Vagina (tissue), 2 donors: Measurements from ENCODE around the gene RABGAP1L. TPM values are rescaled to one million over a fixed set of nuclear protein-coding genes. Genes with fewer than 3 reads are reported as not detected.
"Not testable (repeated sequence)": the region's sequence is repeated elsewhere in the genome, so short reads cannot be mapped to it uniquely, and the experiment has no call there.

Experiments
- DNase-seq, 2 donors: peaks; one replicate each; pipeline ENCODE4 v3.0.0-alpha.2; 2017; ENCODE audit errors: extremely low spot score in 2 of 2
- H3K27ac ChIP-seq: fragments of 200-600 bp; sonication (generic); one replicate; pipeline ENCODE4 v1.5.1; 2019
- H3K27me3 ChIP-seq: fragments of 200-600 bp; sonication (generic); one replicate; pipeline ENCODE4 v1.5.1; 2019
- H3K36me3 ChIP-seq, 2 donors: fragments of 200-600 bp; sonication (generic); one replicate each; pipeline ENCODE4 v1.5.1; 2017 to 2019
- H3K4me1 ChIP-seq: fragments of 200-600 bp; sonication (generic); one replicate; pipeline ENCODE4 v1.5.1; 2019
- H3K4me3 ChIP-seq, 2 donors: fragments of 200-600 bp; sonication (generic); 1 replicate in 1 of 2; 2 replicates in 1 of 2; pipeline ENCODE4 v1.5.1; 2016 to 2019
- H3K9me3 ChIP-seq: fragments of 200-600 bp; sonication (generic); one replicate; pipeline ENCODE4 v1.5.1; 2019
- CTCF ChIP-seq, 3 experiments: fragments of 450-650 bp in 2 of 3; fragments of 200-600 bp in 1 of 3; sonication (generic) in 1 of 3; IDR thresholded peaks; one replicate each; pipeline ENCODE4 v1.5.1; 2017 to 2019; ENCODE audit warnings: antibody characterized with exemption in 3 of 3, mild to moderate bottlenecking in 2 of 3, moderate library complexity in 2 of 3
- POLR2A ChIP-seq, 2 donors: fragments of 450-650 bp; IDR thresholded peaks; one replicate each; pipeline ENCODE4 v1.6.1; 2017; ENCODE audit warnings: antibody characterized with exemption in 2 of 2, mild to moderate bottlenecking in 2 of 2, moderate library complexity in 2 of 2
- POLR2AphosphoS5 ChIP-seq, 2 donors: sonication (generic); formaldehyde crosslinking; IDR thresholded peaks; one replicate each; pipeline ENCODE4 v1.9.0; 2017; ENCODE audit warnings: antibody characterized with exemption in 2 of 2, mild to moderate bottlenecking in 2 of 2, low read depth in 1 of 2; ENCODE audit not compliant: insufficient read depth in 1 of 2
- intact Hi-C: fragments of 100-400 bp; cut with DNase I; formaldehyde crosslinking; loops from one replicate; pipeline ENCODE4 v1.15.1; 2023
- total RNA-seq: library from RNA; depleted of rRNA; stranded (reverse); fragments of >200 nt; gene quantifications from one replicate; pipeline ENCODE4 v1.2.3, GENCODE V29; 2016

Gene RABGAP1L
- total RNA-seq, 1 donor from 2014 or later = 40.0 TPM

- Histone ChIP-seq H3K4me1 (no peaks in the 10 kb centered on the region), H3K4me3 (no peak overlapping the region), H3K9me3 (peaks cover under 1% of the 10 kb centered on the region), H3K36me3 (peaks cover 0 to 22% of the 10 kb centered on the region in 2 donors), H3K27me3 (no peaks in the 10 kb centered on the region), H3K27ac (no peak overlapping the region)
- DNase-seq = no peak
- intact Hi-C loops = no loop called here
- no peak for TF ChIP-seq POLR2A (IDR thresholded peaks at IDR 0.05)
- TF ChIP-seq CTCF (IDR thresholded peaks at IDR 0.05) = no peak
- TF ChIP-seq POLR2AphosphoS5 (IDR thresholded peaks at IDR 0.05; ENCODE audit: insufficient read depth in 1 of 2, low read depth in 1 of 2) = no peak
Observed at GRCh38 chr1:174309490-174309889, 150.2 kb downstream of the RABGAP1L start.

GRCh38 chr1:174314433-174314832 lies 155.1 kb downstream of the RABGAP1L start:
- Histone ChIP-seq H3K27ac (no peak overlapping the region), H3K27me3 (no peaks in the 10 kb centered on the region), H3K9me3 (peaks cover 5% of the 10 kb centered on the region), H3K36me3 (peaks cover 0 to 12% of the 10 kb centered on the region in 2 donors), H3K4me3 (no peak overlapping the region), H3K4me1 (no peaks in the 10 kb centered on the region)
- intact Hi-C loops = no loop called here
- DNase-seq = no peak
- TF ChIP-seq POLR2A (IDR thresholded peaks at IDR 0.05) (no peak), CTCF (IDR thresholded peaks at IDR 0.05) (no peak), POLR2AphosphoS5 (IDR thresholded peaks at IDR 0.05; ENCODE audit: insufficient read depth in 1 of 2, low read depth in 1 of 2) (no peak)

- H3K36me3 ChIP-seq = peaks cover 0 to 12% of the 10 kb centered on the region in 2 donors
- H3K9me3 ChIP-seq = peaks cover 5% of the 10 kb centered on the region
- no peak for DNase-seq
- H3K4me1 ChIP-seq = no peaks in the 10 kb centered on the region
- H3K27ac ChIP-seq = no peak overlapping the region
- TF ChIP-seq CTCF (IDR thresholded peaks at IDR 0.05) (no peak), POLR2A (IDR thresholded peaks at IDR 0.05) (no peak), POLR2AphosphoS5 (IDR thresholded peaks at IDR 0.05; ENCODE audit: insufficient read depth in 1 of 2, low read depth in 1 of 2) (no peak)
- H3K4me3 ChIP-seq = no peak overlapping the region
- no peaks in the 10 kb centered on the region for H3K27me3 ChIP-seq
- intact Hi-C loops = no loop called here
Observed at GRCh38 chr1:174315239-174315638, 155.9 kb downstream of the RABGAP1L start.

- H3K36me3 ChIP-seq, H3K27me3 ChIP-seq, H3K4me3 ChIP-seq, intact Hi-C loops, DNase-seq, H3K4me1 ChIP-seq, H3K27ac ChIP-seq: not testable (repeated sequence)
- peaks cover 11% of the 10 kb centered on the region for H3K9me3 ChIP-seq
Observed at GRCh38 chr1:174320897-174321296, 161.6 kb downstream of the RABGAP1L start.

GRCh38 chr1:174322202-174322862 lies 163.0 kb downstream of the RABGAP1L start:
- Histone ChIP-seq H3K9me3 (peaks cover 16% of the 10 kb centered on the region), H3K27ac (no peak overlapping the region), H3K36me3 (peaks cover 0 to 4% of the 10 kb centered on the region in 2 donors), H3K27me3 (no peaks in the 10 kb centered on the region), H3K4me3 (no peak overlapping the region), H3K4me1 (no peaks in the 10 kb centered on the region)
- TF ChIP-seq POLR2AphosphoS5 (IDR thresholded peaks at IDR 0.05; ENCODE audit: insufficient read depth in 1 of 2, low read depth in 1 of 2) (no peak), CTCF (IDR thresholded peaks at IDR 0.05) (no peak)
- intact Hi-C loops = no loop called here
- DNase-seq = no peak
